HCT116 (cell line): ENCODE results near the gene CASQ1. TPM values are rescaled to one million over a fixed set of nuclear protein-coding genes. Genes with fewer than 3 reads are reported as not detected.

ENCODE experiments used
- ATAC-seq: fragments of 200-7000 bp; cut with Tn5 transposase; 2 replicates; pipeline ENCODE4 v1.9.1; 2020; ENCODE audit warnings: mild to moderate bottlenecking, moderate library complexity
- BruUV-seq: library from RNA; stranded (reverse); fragments of 400-500 nt; replicated peaks from 2 replicates; lab custom pipeline; 2021; lab: Mats Ljungman, UMichigan
- CTCF ChIA-PET: fragments of 300-600 bp; sonication (Branson Sonifier 250); formaldehyde crosslinking; loops from one replicate; lab custom pipeline; 2021; ENCODE audit warnings: antibody characterized with exemption; lab: Charles Lee
- POLR2A ChIA-PET: fragments of 300-600, 350-600 bp; sonication (Branson Sonifier 250); formaldehyde crosslinking; loops from one replicate; lab custom pipeline; 2021; ENCODE audit warnings: antibody characterized with exemption; lab: Charles Lee
- RAD21 ChIA-PET, 2 experiments: fragments of 300-600 bp; sonication (Branson Sonifier 250); formaldehyde crosslinking; loops; one replicate each; lab custom pipeline; 2023; ENCODE audit warnings: low total read pairs in 2 of 2; ENCODE audit not compliant: uncharacterized antibody in 2 of 2, unreplicated experiment in 2 of 2, low non-redundant PET in 1 of 2; lab: Charles Lee
- DNase-seq: peaks from one replicate; pipeline ENCODE4 v3.0.0-alpha.2; 2010; ENCODE audit warnings: low read depth, low spot score
- H2AFZ ChIP-seq: fragments of 200-600 bp; shearing (Covaris generic), sonication (generic); 2 replicates; pipeline ENCODE4 v1.6.1; 2017; ENCODE audit warnings: low read depth, mixed run types, mixed read lengths, antibody characterized with exemption, low read length; ENCODE audit not compliant: poor library complexity, severe bottlenecking
- H3K27ac ChIP-seq: 2 replicates; pipeline ENCODE4 v1.5.1; 2012; ENCODE audit warnings: low read depth, low read length
- H3K27me3 ChIP-seq: fragments of 200-600 bp; sonication (generic); 2 replicates; pipeline ENCODE4 v1.6.1; 2016; ENCODE audit warnings: mixed run types, low read length, mixed read lengths; ENCODE audit not compliant: insufficient read depth
- H3K36me3 ChIP-seq, 2 experiments: fragments of 200-500 bp in 1 of 2; fragments of 200-600 bp in 1 of 2; sonication (Bioruptor generic) in 1 of 2; sonication (generic) in 1 of 2; 2 replicates each; pipeline versions ENCODE4 v1.5.1 to v1.6.1; 2014 to 2016; ENCODE audit warnings: low read length in 2 of 2, inconsistent platforms in 1 of 2, mixed read lengths in 1 of 2, mixed run types in 1 of 2; ENCODE audit not compliant: insufficient read depth in 2 of 2, control insufficient read depth in 1 of 2
- H3K4me1 ChIP-seq, 2 experiments: fragments of 200-600 bp in 1 of 2; sonication (generic) in 1 of 2; 2 replicates each; pipeline versions ENCODE4 v1.5.1 to v1.6.1; 2012 to 2017; ENCODE audit warnings: low read length in 2 of 2, inconsistent platforms in 1 of 2, mild to moderate bottlenecking in 1 of 2, mixed read lengths in 1 of 2, mixed run types in 1 of 2, moderate library complexity in 1 of 2; ENCODE audit not compliant: insufficient read depth in 2 of 2, control insufficient read depth in 1 of 2
- H3K4me2 ChIP-seq: fragments of 200-600 bp; sonication (generic); 2 replicates; pipeline ENCODE4 v1.6.1; 2017; ENCODE audit warnings: mixed run types, low read length, mixed read lengths
- H3K4me3 ChIP-seq, 2 experiments: fragments of 200-600 bp in 1 of 2; sonication (generic) in 1 of 2; replicated peaks in 1 of 2; 2 replicates each; pipeline ENCODE4 v1.5.1; 2011 to 2016; ENCODE audit warnings: low read length in 2 of 2, control low read depth in 1 of 2, low read depth in 1 of 2, mild to moderate bottlenecking in 1 of 2, mixed read lengths in 1 of 2, mixed run types in 1 of 2
- H3K79me2 ChIP-seq: fragments of 200-600 bp; sonication (generic); 2 replicates; pipeline ENCODE4 v1.6.1; 2017; ENCODE audit warnings: mild to moderate bottlenecking, mixed run types, low read length, moderate library complexity, mixed read lengths; ENCODE audit not compliant: insufficient read depth
- H3K9ac ChIP-seq: fragments of 200-600 bp; sonication (generic); 2 replicates; pipeline ENCODE4 v1.6.1; 2016; ENCODE audit warnings: low read length, mixed read lengths
- H3K9me2 ChIP-seq: fragments of 200-600 bp; sonication (generic), shearing (Covaris generic); 2 replicates; pipeline ENCODE4 v1.6.1; 2017; ENCODE audit warnings: mixed run types, mild to moderate bottlenecking, moderate library complexity; ENCODE audit not compliant: insufficient read depth
- H3K9me3 ChIP-seq, 2 experiments: fragments of 200-500 bp in 1 of 2; fragments of 200-600 bp in 1 of 2; sonication (Bioruptor generic) in 1 of 2; sonication (generic) in 1 of 2; 2 replicates each; pipeline ENCODE4 v1.6.1; 2014 to 2017; ENCODE audit warnings: low read length in 2 of 2, mixed read lengths in 2 of 2, inconsistent platforms in 1 of 2, low read depth in 1 of 2, mild to moderate bottlenecking in 1 of 2, mixed run types in 1 of 2, moderate library complexity in 1 of 2; ENCODE audit not compliant: control insufficient read depth in 1 of 2, insufficient read depth in 1 of 2
- H4K20me1 ChIP-seq: fragments of 200-600 bp; sonication (generic), shearing (Covaris generic); 2 replicates; pipeline ENCODE4 v1.6.1; 2017; ENCODE audit warnings: mixed run types, mild to moderate bottlenecking, moderate library complexity; ENCODE audit not compliant: insufficient read depth
- ATF3 ChIP-seq: IDR thresholded peaks from 2 replicates; pipeline ENCODE4 v1.6.1; 2012
- CBX3 ChIP-seq: IDR thresholded peaks from 2 replicates; pipeline ENCODE4 v1.6.1; 2012; ENCODE audit warnings: low read depth
- CEBPB ChIP-seq: IDR thresholded peaks from 2 replicates; pipeline ENCODE4 v1.6.1; 2012; ENCODE audit warnings: low read depth
- CTCF ChIP-seq, 3 experiments: fragments of 200-600 bp in 1 of 3; sonication (generic) in 1 of 3; IDR thresholded peaks in 2 of 3; conservative IDR thresholded peaks in 1 of 3; 2 replicates each; pipeline ENCODE4 v1.5.1; 2012 to 2017; ENCODE audit warnings: low read depth in 2 of 3, low read length in 2 of 3, antibody characterized with exemption in 1 of 3, borderline replicate concordance in 1 of 3, control low read depth in 1 of 3, mild to moderate bottlenecking in 1 of 3, mixed read lengths in 1 of 3, mixed run types in 1 of 3, moderate library complexity in 1 of 3; ENCODE audit not compliant: insufficient read depth in 1 of 3
- ELF1 ChIP-seq: IDR thresholded peaks from 2 replicates; pipeline ENCODE4 v1.6.1; 2012; ENCODE audit warnings: low read depth, borderline replicate concordance
- EZH2 ChIP-seq: fragments of 200-600 bp; sonication (generic); IDR thresholded peaks from 2 replicates; pipeline ENCODE4 v1.6.1; 2017; ENCODE audit warnings: antibody characterized with exemption, mixed run types
- EZH2phosphoT487 ChIP-seq: fragments of 200-600 bp; IDR thresholded peaks from 2 replicates; pipeline ENCODE4 v1.6.1; 2018; ENCODE audit warnings: antibody characterized with exemption, borderline replicate concordance
- FOSL1 ChIP-seq: IDR thresholded peaks from 2 replicates; pipeline ENCODE4 v1.6.1; 2012; ENCODE audit warnings: low read depth
- JUND ChIP-seq: IDR thresholded peaks from 2 replicates; pipeline ENCODE4 v1.6.1; 2012
- MAX ChIP-seq: IDR thresholded peaks from 2 replicates; pipeline ENCODE4 v1.6.1; 2012
- POLR2A ChIP-seq: IDR thresholded peaks from 2 replicates; pipeline ENCODE4 v1.7.0; 2011; ENCODE audit warnings: borderline replicate concordance; ENCODE audit not compliant: insufficient read depth, insufficient read length; ENCODE audit errors: extremely low read depth
- POLR2AphosphoS5 ChIP-seq: IDR thresholded peaks from 2 replicates; pipeline ENCODE4 v1.6.1; 2011; ENCODE audit warnings: mild to moderate bottlenecking, low read depth, low read length, moderate library complexity
- RAD21 ChIP-seq: IDR thresholded peaks from 2 replicates; pipeline ENCODE4 v1.6.1; 2012; ENCODE audit warnings: low read depth, mild to moderate bottlenecking
- SIN3A ChIP-seq: IDR thresholded peaks from 2 replicates; pipeline ENCODE4 v1.6.1; 2012; ENCODE audit warnings: low read depth
- SRF ChIP-seq: IDR thresholded peaks from 2 replicates; pipeline ENCODE4 v1.6.1; 2012; ENCODE audit warnings: low read depth
- TCF7L2 ChIP-seq: IDR thresholded peaks from 2 replicates; pipeline ENCODE4 v1.7.0; 2011; ENCODE audit warnings: borderline replicate concordance, inconsistent platforms; ENCODE audit not compliant: insufficient read depth, insufficient read length; ENCODE audit errors: extremely low read depth
- YY1 ChIP-seq: IDR thresholded peaks from 2 replicates; pipeline ENCODE4 v1.6.1; 2011; ENCODE audit warnings: low read length, low read depth, moderate library complexity, mild to moderate bottlenecking; ENCODE audit not compliant: insufficient replicate concordance; ENCODE audit errors: extremely low read depth
- ZBTB33 ChIP-seq: IDR thresholded peaks from 2 replicates; pipeline ENCODE4 v1.6.1; 2011; ENCODE audit warnings: mild to moderate bottlenecking, low read length, moderate library complexity; ENCODE audit not compliant: insufficient replicate concordance; ENCODE audit errors: extremely low read depth
- ZFX ChIP-seq: fragments of 450-650 bp; IDR thresholded peaks from 2 replicates; pipeline ENCODE4 v1.6.1; 2017
- intact Hi-C: fragments of 100-400 bp; cut with micrococcal nuclease; formaldehyde crosslinking; loops from 2 replicates; pipeline ENCODE4 v1.10.0; 2022
- total RNA-seq: library from RNA; stranded (reverse); gene quantifications from one replicate; pipeline ENCODE4 v1.2.1, GENCODE V29; 2021; ENCODE audit not compliant: unreplicated experiment

Gene CASQ1
- total RNA-seq, 1 experiment from 2014 or later = not detected

GRCh38 chr1:160164121-160164520 is 26.3 kb upstream of the CASQ1 start (continued):
- TF ChIP-seq POLR2AphosphoS5 (no peak), SIN3A (no peak)

GRCh38 chr1:160166166-160166868 is 24.1 kb upstream of the CASQ1 start:
- POLR2A ChIA-PET = no interaction called here
- H3K9me2 ChIP-seq = no peaks in the 10 kb centered on the region
- TF ChIP-seq CEBPB (no peak), RAD21 (no peak), FOSL1 (no peak), ZFX (no peak), CBX3 (no peak), YY1 (no peak), TCF7L2 (no peak), SIN3A (no peak), JUND (no peak), ATF3 (no peak), POLR2A (no peak), SRF (no peak), EZH2phosphoT487 (no peak), ELF1 (no peak), POLR2AphosphoS5 (no peak), ZBTB33 (no peak), MAX (no peak), EZH2 (no peak), CTCF (IDR thresholded peaks at IDR 0.05 in 2 of 3, conservative IDR thresholded peaks at IDR 0.05 in 1 of 3; ENCODE audit: borderline replicate concordance in 1 of 3, insufficient read depth in 1 of 3, low read depth in 2 of 3, low read length in 2 of 3) (no peak)

More at GRCh38 chr1:160166166-160166868, 24.1 kb upstream of the CASQ1 start:
- H3K4me1 ChIP-seq = no peaks in the 10 kb centered on the region
- intact Hi-C loops = no loop called here
- ChIA-PET RAD21 (no interaction called here), CTCF (interaction anchor here (1.1 kb wide), 1 partner anchor 210 kb away, joined by 3 read pairs; no protein-coding TSS in a partner anchor)
- H3K9ac ChIP-seq = no peak overlapping the region
- DNase-seq (no peak), ATAC-seq (no peak)
- no peaks in the 10 kb centered on the region for H3K9me3 ChIP-seq
- no peaks in the 10 kb centered on the region for H4K20me1 ChIP-seq
- no peak overlapping the region for H3K4me3 ChIP-seq
- no TSS peak for BruUV-seq
- no peak overlapping the region for H3K27ac ChIP-seq
- H2AFZ ChIP-seq = no peak overlapping the region
- no peaks in the 10 kb centered on the region for H3K27me3 ChIP-seq
- H3K36me3 ChIP-seq = no peaks in the 10 kb centered on the region
- H3K4me2 ChIP-seq = no peak overlapping the region
- H3K79me2 ChIP-seq = no peaks in the 10 kb centered on the region
